OCI-LY7 (cell line): ENCODE measurements around the gene BPIFB3.

ENCODE experiments used
- CTCF ChIP-seq: fragments of 200-600 bp; sonication (generic); conservative IDR thresholded peaks from 2 replicates; pipeline ENCODE4 v1.5.1; 2014; ENCODE audit warnings: mild to moderate bottlenecking, antibody characterized with exemption, low read length, moderate library complexity, mixed read lengths
- EZH2phosphoT487 ChIP-seq: fragments of 200-600 bp; sonication (generic); IDR thresholded peaks from 2 replicates; pipeline ENCODE4 v1.6.1; 2018; ENCODE audit warnings: low read depth, borderline replicate concordance, mild to moderate bottlenecking, mixed run types, antibody characterized with exemption, low read length, moderate library complexity, mixed read lengths

GRCh38 chr20:33042430-33042829 is 11.3 kb upstream of the BPIFB3 start:
- TF ChIP-seq CTCF (no peak), EZH2phosphoT487 (no peak)
